IMR-90 (cell line): ENCODE measurements around the gene FOSL2. TPM values are rescaled to one million over a fixed set of nuclear protein-coding genes. Genes with fewer than 3 reads are reported as not detected.

ENCODE experiments used
- ATAC-seq: fragments of 200-7000 bp; cut with Tn5 transposase; 2 replicates; pipeline ENCODE4 v1.9.1; 2020; ENCODE audit warnings: low read depth, mild to moderate bottlenecking, moderate library complexity
- BruUV-seq: library from RNA; stranded (reverse); fragments of 400-500 nt; replicated peaks from 2 replicates; lab custom pipeline; 2021; lab: Mats Ljungman, UMichigan
- CTCF ChIA-PET: fragments of 300-600 bp; formaldehyde crosslinking; extraction: SDS; loops from one replicate; lab custom pipeline; 2021; ENCODE audit warnings: antibody characterized with exemption; lab: Yijun Ruan, JAX
- POLR2A ChIA-PET: fragments of 300-600 bp; sonication (Branson Sonifier 250); formaldehyde crosslinking; loops from one replicate; lab custom pipeline; 2022; ENCODE audit warnings: antibody characterized with exemption; ENCODE audit not compliant: unreplicated experiment; lab: Charles Lee
- DNase-seq: peaks from one replicate; pipeline ENCODE4 v3.0.0; 2013
- H2AFZ ChIP-seq: replicated peaks from 2 replicates; pipeline ENCODE3; 2013; ENCODE audit warnings: low read length, mild to moderate bottlenecking; ENCODE audit not compliant: poor library complexity
- H2AK5ac ChIP-seq: 2 replicates; pipeline ENCODE4 v1.6.1; 2013; ENCODE audit warnings: low read depth, low read length, inconsistent platforms
- H2AK9ac ChIP-seq: replicated peaks from 2 replicates; pipeline ENCODE3; 2013; ENCODE audit warnings: mild to moderate bottlenecking, low read depth, low read length, moderate library complexity; ENCODE audit not compliant: poor library complexity
- H2BK120ac ChIP-seq: 2 replicates; pipeline ENCODE4 v1.6.1; 2013; ENCODE audit warnings: low read depth, low read length, inconsistent platforms
- H2BK15ac ChIP-seq: 3 replicates; pipeline ENCODE4 v1.6.1; 2013; ENCODE audit warnings: low read depth, low read length, inconsistent platforms
- H2BK20ac ChIP-seq: 2 replicates; pipeline ENCODE4 v1.6.1; 2013; ENCODE audit warnings: low read depth, mild to moderate bottlenecking, inconsistent platforms, low read length, moderate library complexity
- H2BK5ac ChIP-seq: 2 replicates; pipeline ENCODE4 v1.6.1; 2013; ENCODE audit warnings: mild to moderate bottlenecking, low read depth, low read length, inconsistent platforms; ENCODE audit not compliant: poor library complexity, severe bottlenecking
- H3K14ac ChIP-seq: replicated peaks from 2 replicates; pipeline ENCODE4 v1.6.1; 2013; ENCODE audit warnings: low read depth, low read length, inconsistent platforms
- H3K18ac ChIP-seq: 2 replicates; pipeline ENCODE4 v1.6.1; 2013; ENCODE audit warnings: low read depth, low read length, control low read depth
- H3K23ac ChIP-seq: 2 replicates; pipeline ENCODE4 v1.6.1; 2013; ENCODE audit warnings: low read depth, low read length, inconsistent platforms
- H3K27ac ChIP-seq: 2 replicates; pipeline ENCODE4 v1.5.1; 2013; ENCODE audit warnings: mild to moderate bottlenecking, control low read depth, low read length; ENCODE audit not compliant: insufficient read depth
- H3K27me3 ChIP-seq: 2 replicates; pipeline ENCODE4 v1.6.1; 2013; ENCODE audit warnings: low read length; ENCODE audit not compliant: control insufficient read depth, insufficient read depth
- H3K36me3 ChIP-seq: 2 replicates; pipeline ENCODE4 v1.6.1; 2013; ENCODE audit warnings: low read length, mixed read lengths; ENCODE audit not compliant: control insufficient read depth, insufficient read depth
- H3K4ac ChIP-seq: 2 replicates; pipeline ENCODE4 v1.6.1; 2013; ENCODE audit warnings: low read depth, low read length, inconsistent platforms
- H3K4me1 ChIP-seq: 2 replicates; pipeline ENCODE4 v1.6.1; 2013; ENCODE audit warnings: low read length, mixed read lengths; ENCODE audit not compliant: control insufficient read depth, insufficient read depth
- H3K4me2 ChIP-seq: 2 replicates; pipeline ENCODE4 v1.6.1; 2013; ENCODE audit warnings: low read depth, mild to moderate bottlenecking, control low read depth, low read length, moderate library complexity
- H3K4me3 ChIP-seq: 2 replicates; pipeline ENCODE4 v1.5.1; 2013; ENCODE audit warnings: low read depth, mild to moderate bottlenecking, control low read depth, low read length, moderate library complexity; ENCODE audit not compliant: insufficient read depth
- H3K56ac ChIP-seq: 2 replicates; pipeline ENCODE4 v1.6.1; 2013; ENCODE audit warnings: low read length, inconsistent platforms; ENCODE audit not compliant: insufficient read depth; ENCODE audit errors: extremely low read depth
- H3K79me1 ChIP-seq, 2 experiments: 2 replicates each; pipeline ENCODE4 v1.6.1; 2013; ENCODE audit warnings: low read length in 2 of 2, inconsistent platforms in 1 of 2, low read depth in 1 of 2
- H3K9ac ChIP-seq: 2 replicates; pipeline ENCODE4 v1.6.1; 2013; ENCODE audit warnings: low read depth, low read length, control low read depth
- H3K9me1 ChIP-seq: 2 replicates; pipeline ENCODE4 v1.6.1; 2013; ENCODE audit warnings: low read length, inconsistent platforms; ENCODE audit not compliant: insufficient read depth
- H3K9me3 ChIP-seq: 2 replicates; pipeline ENCODE4 v1.6.1; 2013; ENCODE audit warnings: low read length; ENCODE audit not compliant: control insufficient read depth, insufficient read depth
- H4K20me1 ChIP-seq: 2 replicates; pipeline ENCODE4 v1.6.1; 2013; ENCODE audit warnings: low read length, inconsistent platforms; ENCODE audit not compliant: insufficient read depth
- H4K5ac ChIP-seq: 2 replicates; pipeline ENCODE4 v1.6.1; 2013; ENCODE audit warnings: mild to moderate bottlenecking, low read depth, low read length, control low read depth
- H4K8ac ChIP-seq, 2 experiments: 2 replicates each; pipeline ENCODE4 v1.6.1; 2013; ENCODE audit warnings: low read depth in 2 of 2, low read length in 2 of 2, control low read depth in 1 of 2, inconsistent platforms in 1 of 2
- H4K91ac ChIP-seq: 2 replicates; pipeline ENCODE4 v1.6.1; 2013; ENCODE audit warnings: low read depth, low read length, inconsistent platforms; ENCODE audit not compliant: insufficient read depth
- FOS ChIP-seq: fragments of 150-350 bp; IDR thresholded peaks from 2 replicates; pipeline ENCODE4 v1.6.1; 2016; ENCODE audit warnings: low read depth, low read length
- WGBS, 2 experiments: methylation state at CpG; one replicate each; pipeline versions ENCODE4 v1.1.5 to v1.1.7; 2013; ENCODE audit warnings: missing lambda C conversion rate in 2 of 2; ENCODE audit not compliant: insufficient read length in 1 of 2; ENCODE audit errors: extremely low coverage in 2 of 2; 5-methylcytosine and 5-hydroxymethylcytosine counted together
- dilution Hi-C: fragments of 300-500 bp; cut with HindIII; formaldehyde crosslinking; loops from one replicate; pipeline ENCODE4 v1.14.3; 2018; ENCODE audit warnings: low sequenced_read_pairs; ENCODE audit not compliant: unreplicated experiment
- in situ Hi-C: fragments of 300-500 bp; cut with MboI; formaldehyde crosslinking; loops from 3 replicates; pipeline ENCODE4 v1.14.3; 2019; ENCODE audit warnings: low sequenced_read_pairs, inconsistent platforms, mixed read lengths
- intact Hi-C: fragments of 100-400 bp; cut with micrococcal nuclease; formaldehyde crosslinking; loops from 2 replicates; pipeline ENCODE4 v1.10.0; 2022
- polyA plus RNA-seq, 3 experiments: library from polyadenylated mRNA; depleted of rRNA; stranded (reverse); fragments of >200 nt; gene quantifications; 2 replicates each; pipeline ENCODE4 v1.2.3, GENCODE V29; 2012; ENCODE audit warnings: low replicate concordance in 1 of 3
- total RNA-seq: library from RNA; depleted of rRNA; stranded (reverse); fragments of >200 nt; gene quantifications from 2 replicates; pipeline ENCODE4 v1.2.3, GENCODE V29; 2012

The FOSL2 gene
- total and polyA plus RNA-seq, 2 of the 4 experiments (the other 2 are of a cell fraction): 31.4 to 46.3 TPM

GRCh38 chr2:28347193-28347592 is 45.5 kb upstream of the FOSL2 start:
- Histone ChIP-seq H3K9me3 (no peaks in the 10 kb centered on the region), H4K20me1 (no peaks in the 10 kb centered on the region), H3K4ac (peak overlapping the region; percentile 35), H3K27ac (peak overlapping the region; percentile 27; the same call in 1 of the 2 replicates), H2AFZ (peak overlapping the region; percentile 58), H3K4me3 (no peak overlapping the region), H3K9me1 (peaks cover 13% of the 10 kb centered on the region; the same call in 1 of the 2 replicates), H3K14ac (0 out of 2 replicates have a peak overlapping the region, but pooled peaks have one; percentile 1), H2AK5ac (peak overlapping the region; percentile 46), H3K79me1 (no peaks in the 10 kb centered on the region), H4K91ac (peak overlapping the region; percentile 4; the same call in 1 of the 2 replicates), H3K18ac (peak overlapping the region; percentile 10; the same call in 1 of the 2 replicates), H2AK9ac (no peak overlapping the region), H2BK120ac (peak overlapping the region; percentile 25; the same call in 1 of the 2 replicates), H3K56ac (no peak overlapping the region), H3K4me2 (no peak overlapping the region), H3K9ac (no peak overlapping the region), H3K27me3 (no peaks in the 10 kb centered on the region), H2BK15ac (no peak overlapping the region), H2BK20ac (no peak overlapping the region; the same call in 1 of the 2 replicates), H4K8ac (no peak overlapping the region; a peak in 1 of 4 replicates), H3K4me1 (peaks cover 17% of the 10 kb centered on the region), H4K5ac (peak overlapping the region; percentile 13; the same call in 1 of the 2 replicates), H2BK5ac (no peak overlapping the region), H3K36me3 (no peaks in the 10 kb centered on the region), H3K23ac (no peak overlapping the region)
- dilution Hi-C loops: no loop called here
- CTCF ChIA-PET: no interaction called here
- TF ChIP-seq FOS: no peak
- ATAC-seq (no peak), DNase-seq (no peak)
- no TSS peak for BruUV-seq
- in situ Hi-C loops: no loop called here
- WGBS, 2 experiments: 93% methylated on average over 2 of the region's 6 CpGs; no CpG with 5 or more reads in 1 of the 2 experiments
- intact Hi-C loops: no loop called here
- POLR2A ChIA-PET: no interaction called here
